T-helper 1 cell treated with Interleukin-12 subunit alpha and Interleukin-12 subunit beta and Interleukin-4 antibody, amounts not matched to agents 30 ng/mL and 1 ng/mL, for 36 hours (primary cell): ENCODE data around the gene CBX3. TPM values are rescaled to one million over a fixed set of nuclear protein-coding genes. Genes with fewer than 3 reads are reported as not detected.
"Not testable (repeated sequence)": the region's sequence is repeated elsewhere in the genome, so short reads cannot be mapped to it uniquely, and the experiment has no call there.

Experiments
- intact Hi-C: fragments of 100-400 bp; cut with micrococcal nuclease; formaldehyde crosslinking; loops from one replicate; pipeline ENCODE4 v1.15.1; 2024
- total RNA-seq: library from RNA; stranded (reverse); gene quantifications from 2 replicates; pipeline ENCODE4 v1.2.3, GENCODE V29; 2022

The CBX3 gene
- total RNA-seq, result 198 and 199 TPM in 2 replicates

DNA sequence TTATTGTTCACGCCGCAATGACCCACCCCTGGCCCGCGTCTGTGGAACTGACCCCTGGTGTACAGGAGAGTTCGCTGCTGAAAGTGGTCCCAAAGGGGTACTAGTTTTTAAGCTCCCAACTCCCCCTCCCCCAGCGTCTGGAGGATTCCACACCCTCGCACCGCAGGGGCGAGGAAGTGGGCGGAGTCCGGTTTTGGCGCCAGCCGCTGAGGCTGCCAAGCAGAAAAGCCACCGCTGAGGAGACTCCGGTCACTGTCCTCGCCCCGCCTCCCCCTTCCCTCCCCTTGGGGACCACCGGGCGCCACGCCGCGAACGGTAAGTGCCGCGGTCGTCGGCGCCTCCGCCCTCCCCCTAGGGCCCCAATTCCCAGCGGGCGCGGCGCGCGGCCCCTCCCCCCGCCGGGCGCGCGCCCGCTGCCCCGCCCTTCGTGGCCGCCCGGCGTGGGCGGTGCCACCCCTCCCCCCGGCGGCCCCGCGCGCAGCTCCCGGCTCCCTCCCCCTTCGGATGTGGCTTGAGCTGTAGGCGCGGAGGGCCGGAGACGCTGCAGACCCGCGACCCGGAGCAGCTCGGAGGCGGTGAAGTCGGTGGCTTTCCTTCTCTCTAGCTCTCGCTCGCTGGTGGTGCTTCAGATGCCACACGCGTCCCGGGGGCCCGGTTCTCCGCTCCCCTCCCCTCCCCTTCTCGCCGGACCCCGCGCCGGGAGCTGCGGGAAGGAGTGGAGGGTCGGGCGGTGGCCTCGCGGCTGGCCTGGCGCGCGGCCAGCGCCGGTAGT lies at the start of gene CBX3:
Gene CBX3 (plus strand): TSS at position 499 of the 772 bp plus-strand sequence. CDS start 1,254 bp downstream, outside the sequence.
- intact Hi-C loops, result loop anchor here (1.0 to 5.0 kb wide), 6 partner anchors 78 to 1539 kb away; partner anchors contain the start of genes HOXA4, SKAP2 and TAX1BP1

DNA sequence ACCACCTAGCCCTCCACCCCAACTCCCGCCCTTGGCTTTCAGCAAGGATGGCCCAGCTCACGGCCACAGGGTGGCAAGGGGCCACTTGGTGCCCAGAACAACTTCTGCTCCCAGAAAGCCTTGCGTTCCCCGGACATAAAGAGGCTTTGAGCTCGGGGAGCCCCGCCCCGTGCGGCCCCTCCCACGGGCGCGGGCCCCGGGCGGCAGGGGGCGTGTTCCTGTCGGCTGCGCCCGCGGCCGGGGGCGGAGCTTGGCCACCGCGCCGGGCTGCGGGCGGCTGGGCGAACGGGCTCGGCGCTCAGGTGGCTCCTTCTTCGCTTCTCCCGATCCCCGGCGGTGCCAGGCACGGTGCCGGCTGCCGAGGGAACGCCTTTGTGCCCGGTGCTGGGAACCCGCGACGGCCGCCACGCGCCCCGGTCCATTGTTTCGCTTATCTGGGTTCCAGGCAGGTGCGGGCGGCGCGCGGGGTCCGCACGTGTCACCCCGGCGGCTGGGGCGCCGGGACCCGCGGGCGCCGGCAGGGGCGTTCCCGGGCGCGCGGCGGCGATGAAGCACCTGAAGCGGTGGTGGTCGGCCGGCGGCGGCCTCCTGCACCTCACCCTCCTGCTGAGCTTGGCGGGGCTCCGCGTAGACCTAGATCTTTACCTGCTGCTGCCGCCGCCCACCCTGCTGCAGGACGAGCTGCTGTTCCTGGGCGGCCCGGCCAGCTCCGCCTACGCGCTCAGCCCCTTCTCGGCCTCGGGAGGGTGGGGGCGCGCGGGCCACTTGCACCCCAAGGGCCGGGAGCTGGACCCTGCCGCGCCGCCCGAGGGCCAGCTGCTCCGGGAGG lies 49.4 kb upstream of the CBX3 start, which contains the start of gene NFE2L3:
Gene NFE2L3 (plus strand): TSS at position 246 of the 829 bp plus-strand sequence. CDS start 301 bp downstream, at position 547.
- intact Hi-C loops, result loop anchor here (1.0 to 10.0 kb wide), 9 partner anchors 15 to 1327 kb away; partner anchors contain the start of genes CYCS and SKAP2

GRCh38 chr7:26152782-26153240 lies 48.7 kb upstream of the CBX3 start:
- intact Hi-C loops, result loop anchor here (1.0 to 10.0 kb wide), 8 partner anchors 14 to 1328 kb away; partner anchors contain the start of genes CYCS and SKAP2

- intact Hi-C loops, result loop anchor here (2.0 to 10.0 kb wide), 7 partner anchors 13 to 1329 kb away; partner anchors contain the start of genes CYCS and SKAP2
These were observed 48.2 kb upstream of the CBX3 start for GRCh38 chr7:26153241-26153822.

GRCh38 chr7:26153823-26154783 lies 47.4 kb upstream of the CBX3 start:
- intact Hi-C loops, result loop anchor here (2.0 to 10.0 kb wide), 7 partner anchors 13 to 1329 kb away; partner anchors contain the start of genes CYCS and SKAP2

DNA sequence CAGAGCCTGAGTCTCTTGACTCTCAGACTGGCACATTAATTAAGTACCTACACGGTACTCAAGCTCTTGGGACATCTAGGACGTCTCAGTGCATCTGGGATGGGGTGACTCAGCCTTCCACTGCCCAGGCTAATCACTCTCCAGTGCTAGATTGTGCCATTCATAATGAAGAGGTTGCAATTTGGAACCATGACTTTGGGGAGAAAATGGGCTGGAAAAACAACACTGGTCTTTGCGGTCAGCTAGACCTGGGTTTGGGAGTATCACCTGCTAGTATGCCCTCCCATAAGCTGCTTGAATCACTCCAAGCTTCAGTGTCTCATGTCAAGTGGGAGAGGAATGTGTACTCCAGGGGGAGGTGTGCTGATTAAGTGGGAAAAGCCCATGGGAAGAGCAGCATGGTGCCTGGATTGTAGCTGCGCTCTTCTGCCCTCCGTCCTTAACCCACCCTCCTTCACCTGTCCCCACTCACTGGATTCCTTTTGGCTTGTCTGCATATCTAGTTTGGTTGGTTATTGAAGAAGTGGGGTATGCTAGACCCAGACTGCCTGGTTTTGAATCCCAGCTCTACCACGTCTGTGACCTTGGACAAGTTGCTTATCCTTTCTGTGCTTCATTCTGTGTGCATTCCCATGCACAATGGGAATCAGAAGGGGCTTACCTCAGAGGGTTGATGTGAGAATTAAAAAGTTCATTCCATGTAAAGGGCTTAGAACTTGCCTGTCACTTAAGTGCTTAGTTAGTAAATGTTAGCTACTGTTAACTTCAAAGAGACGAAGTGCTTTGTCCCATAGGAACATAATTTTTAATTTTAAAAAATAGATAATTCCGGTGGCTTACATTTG lies 45.8 kb upstream of the CBX3 start:
- intact Hi-C loops, result loop anchor here (1.0 to 10.0 kb wide), 11 partner anchors 12 to 1585 kb away; partner anchors contain the start of genes HNRNPA2B1, SKAP2 and TAX1BP1

GRCh38 chr7:26156451-26157420 lies 44.8 kb upstream of the CBX3 start:
- intact Hi-C loops, result loop anchor here (1.0 to 10.0 kb wide), 12 partner anchors 11 to 1584 kb away; partner anchors contain the start of genes HNRNPA2B1, SKAP2 and TAX1BP1

DNA sequence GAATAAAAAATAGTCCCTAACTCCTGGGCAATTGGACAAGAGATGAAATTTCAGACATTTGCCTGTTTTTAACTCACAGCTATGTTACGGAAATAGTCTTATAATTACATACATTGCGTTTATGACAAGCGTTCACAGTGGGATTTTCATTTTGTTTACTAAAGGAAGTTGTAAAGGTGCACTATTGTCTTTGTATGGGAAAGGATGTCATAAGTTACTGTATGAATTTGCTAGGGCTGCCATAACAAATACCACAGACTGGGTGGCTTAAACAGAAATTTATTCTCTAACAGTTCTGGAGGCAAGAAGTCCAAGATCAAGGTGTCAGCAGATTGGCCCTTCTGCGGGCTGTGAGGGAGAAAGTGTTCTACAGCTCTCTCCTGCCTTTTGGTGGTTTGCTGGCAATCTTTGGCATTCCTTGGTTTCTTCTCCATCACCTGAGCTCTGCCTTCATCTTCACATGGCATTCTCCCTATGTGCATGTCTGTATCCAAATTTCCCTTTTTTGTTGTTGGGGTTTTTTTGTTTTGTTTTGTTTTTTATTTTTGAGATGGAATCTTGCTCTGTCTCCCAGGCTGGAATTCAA lies 43.9 kb upstream of the CBX3 start:
- intact Hi-C loops, result loop anchor here (1.0 to 10.0 kb wide), 4 partner anchors 207 to 1333 kb away; partner anchors contain the start of gene SKAP2

- intact Hi-C loops, result loop anchor here (10.0 kb wide), 2 partner anchors 706 to 1334 kb away; partner anchors contain the start of gene SKAP2
These were observed 42.3 kb upstream of the CBX3 start for GRCh38 chr7:26159243-26159642.

DNA sequence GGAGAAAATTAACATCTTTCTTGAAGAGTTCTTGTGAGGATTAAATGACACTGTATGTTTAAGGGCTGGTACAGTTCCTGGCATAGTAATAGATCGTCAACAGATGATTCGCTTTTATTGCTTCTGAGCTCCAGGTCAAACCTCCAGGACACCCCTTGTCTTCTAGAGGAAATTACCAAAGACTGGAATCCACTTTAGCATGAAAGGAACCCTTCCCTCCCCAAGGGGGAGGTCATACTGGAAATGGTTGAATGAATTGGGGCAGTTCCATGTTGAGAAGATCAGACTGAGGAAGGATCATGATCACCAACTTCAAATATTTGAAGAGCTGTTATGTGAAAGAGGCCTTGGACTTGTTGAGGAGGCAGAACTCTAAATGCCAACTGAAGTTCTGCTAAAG lies 40.6 kb upstream of the CBX3 start:
- intact Hi-C loops, result no loop called here

DNA sequence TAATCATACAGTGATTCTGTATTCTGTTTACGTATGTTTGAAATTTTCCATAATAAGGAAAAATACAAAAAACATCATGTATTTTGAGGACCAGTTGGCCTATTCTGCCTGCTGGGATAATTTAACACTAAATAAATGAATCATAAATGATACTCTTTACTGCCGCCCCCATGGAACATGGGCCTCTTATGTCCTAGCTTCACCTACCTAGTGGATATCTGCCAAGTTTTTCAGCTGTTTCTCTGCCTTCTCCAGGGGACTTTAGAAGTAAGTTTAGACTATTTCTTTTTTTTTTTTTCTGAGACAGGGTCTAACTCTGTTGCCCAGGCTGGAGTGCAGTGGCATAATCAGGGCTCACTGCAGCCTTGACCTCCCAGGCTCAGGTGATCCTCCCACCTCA lies 39.1 kb upstream of the CBX3 start:
- intact Hi-C loops, result no loop called here

GRCh38 chr7:26163804-26164203 lies 37.7 kb upstream of the CBX3 start:
- intact Hi-C loops, result not testable (repeated sequence)

- intact Hi-C loops, result loop anchor here (2.0 kb wide), 2 partner anchors 13 to 19 kb away; partner anchors contain the start of gene NFE2L3
These were observed 35.4 kb upstream of the CBX3 start for GRCh38 chr7:26165950-26166683.

GRCh38 chr7:26166684-26167266 lies 34.8 kb upstream of the CBX3 start:
- intact Hi-C loops, result loop anchor here (1.0 to 2.0 kb wide), 3 partner anchors 10 to 18 kb away; partner anchors contain the start of gene NFE2L3

DNA sequence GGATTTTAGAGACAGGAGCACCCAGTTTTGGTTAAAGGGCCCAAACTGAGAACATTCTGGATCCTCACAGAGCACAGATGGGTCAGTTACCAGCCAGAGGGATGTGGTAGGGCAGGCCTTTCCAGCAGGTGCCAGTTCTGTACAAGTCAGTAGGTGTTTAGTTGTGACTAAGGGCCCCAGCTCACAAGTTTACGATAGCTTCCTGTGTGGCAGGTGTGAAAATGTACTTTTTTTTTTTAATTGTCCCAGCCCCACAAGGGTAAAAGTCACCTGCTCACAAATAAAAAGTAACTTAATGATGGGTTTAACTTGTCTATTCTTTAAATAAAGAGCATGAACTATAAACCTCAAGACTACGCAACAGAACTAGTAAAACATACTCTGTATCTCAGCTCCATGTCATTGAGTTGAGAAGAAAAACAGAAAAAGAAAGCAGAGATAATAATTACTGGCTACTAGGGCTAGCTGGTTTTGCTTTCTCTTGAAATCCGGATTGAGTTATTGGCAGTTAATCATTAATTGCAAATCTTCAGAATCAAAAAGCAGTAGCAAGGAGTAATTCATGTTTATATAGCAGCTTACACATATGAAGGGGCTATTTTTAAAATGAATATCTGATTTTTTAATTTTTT lies 34.1 kb upstream of the CBX3 start:
- intact Hi-C loops, result loop anchor here (1.0 to 2.0 kb wide), 3 partner anchors 11 to 17 kb away; partner anchors contain the start of gene NFE2L3
